Erythroblast (primary cell): Measurements from ENCODE around the gene NPIPA5.

ENCODE experiments used
- GATA1 ChIP-seq: IDR thresholded peaks from 2 replicates; pipeline ENCODE4 v1.6.1; 2011; ENCODE audit warnings: low read depth, mild to moderate bottlenecking, control low read depth, low read length, moderate library complexity
- POLR2A ChIP-seq: IDR thresholded peaks from 2 replicates; pipeline ENCODE4 v1.6.1; 2011; ENCODE audit warnings: mild to moderate bottlenecking, low read length

- no peak for TF ChIP-seq POLR2A
- no peak for TF ChIP-seq GATA1
These were observed 49.6 kb upstream of the NPIPA5 start for GRCh38 chr16:15427648-15428239.
